Breast epithelium (tissue), 3 donors: ENCODE results near the gene ETV2.

Source experiments
- POLR2AphosphoS5 ChIP-seq, 3 donors: sonication (generic); formaldehyde crosslinking; IDR thresholded peaks; one replicate each; pipeline ENCODE4 v1.6.1; 2017; ENCODE audit warnings: antibody characterized with exemption in 3 of 3
- TF ChIP-seq, protein P1 (sequence below), 3 donors: fragments of 450-650 bp; IDR thresholded peaks; one replicate each; pipeline ENCODE4 v1.5.1; 2016 to 2017; ENCODE audit warnings: antibody characterized with exemption in 3 of 3, mild to moderate bottlenecking in 3 of 3, moderate library complexity in 3 of 3

DNA sequence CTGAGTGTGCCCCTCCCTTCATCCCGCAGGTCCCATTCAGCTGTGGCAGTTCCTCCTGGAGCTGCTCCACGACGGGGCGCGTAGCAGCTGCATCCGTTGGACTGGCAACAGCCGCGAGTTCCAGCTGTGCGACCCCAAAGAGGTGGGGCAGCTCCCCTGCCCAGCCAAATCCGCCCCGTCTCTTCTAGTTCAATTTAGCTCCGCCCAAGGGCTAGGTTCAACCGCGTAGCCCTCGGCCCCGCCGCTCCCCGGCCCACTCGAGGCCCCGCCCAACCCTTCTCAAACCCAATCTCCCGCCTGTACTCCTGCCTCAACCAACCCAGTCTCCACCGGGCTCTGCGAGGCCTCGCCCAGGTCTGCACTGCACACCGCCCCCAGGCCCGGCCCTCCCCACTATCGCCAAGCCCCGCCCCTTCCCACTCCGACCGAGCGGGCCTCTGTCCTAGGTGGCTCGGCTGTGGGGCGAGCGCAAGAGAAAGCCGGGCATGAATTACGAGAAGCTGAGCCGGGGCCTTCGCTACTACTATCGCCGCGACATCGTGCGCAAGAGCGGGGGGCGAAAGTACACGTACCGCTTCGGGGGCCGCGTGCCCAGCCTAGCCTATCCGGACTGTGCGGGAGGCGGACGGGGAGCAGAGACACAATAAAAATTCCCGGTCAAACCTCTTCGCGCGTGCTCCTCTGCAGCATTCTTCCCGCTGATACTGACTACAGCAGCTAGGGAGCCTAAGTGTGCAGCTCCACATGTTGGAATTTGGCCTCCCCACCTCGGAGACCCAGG is 2.9 kb downstream of the ETV2 start:
- TF ChIP-seq POLR2AphosphoS5 (IDR thresholded peaks at IDR 0.05): peak in 2 of 3 donors; percentile 29 to 43
- TF ChIP-seq, protein P1, sequence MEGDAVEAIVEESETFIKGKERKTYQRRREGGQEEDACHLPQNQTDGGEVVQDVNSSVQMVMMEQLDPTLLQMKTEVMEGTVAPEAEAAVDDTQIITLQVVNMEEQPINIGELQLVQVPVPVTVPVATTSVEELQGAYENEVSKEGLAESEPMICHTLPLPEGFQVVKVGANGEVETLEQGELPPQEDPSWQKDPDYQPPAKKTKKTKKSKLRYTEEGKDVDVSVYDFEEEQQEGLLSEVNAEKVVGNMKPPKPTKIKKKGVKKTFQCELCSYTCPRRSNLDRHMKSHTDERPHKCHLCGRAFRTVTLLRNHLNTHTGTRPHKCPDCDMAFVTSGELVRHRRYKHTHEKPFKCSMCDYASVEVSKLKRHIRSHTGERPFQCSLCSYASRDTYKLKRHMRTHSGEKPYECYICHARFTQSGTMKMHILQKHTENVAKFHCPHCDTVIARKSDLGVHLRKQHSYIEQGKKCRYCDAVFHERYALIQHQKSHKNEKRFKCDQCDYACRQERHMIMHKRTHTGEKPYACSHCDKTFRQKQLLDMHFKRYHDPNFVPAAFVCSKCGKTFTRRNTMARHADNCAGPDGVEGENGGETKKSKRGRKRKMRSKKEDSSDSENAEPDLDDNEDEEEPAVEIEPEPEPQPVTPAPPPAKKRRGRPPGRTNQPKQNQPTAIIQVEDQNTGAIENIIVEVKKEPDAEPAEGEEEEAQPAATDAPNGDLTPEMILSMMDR (IDR thresholded peaks at IDR 0.05): no peak
